AG09309 (cell line): Measurements from ENCODE around the gene PDE10A.

Experiments
- DNase-seq: peaks from one replicate; pipeline ENCODE4 v3.0.0-alpha.2; 2010; ENCODE audit warnings: low read depth
- H3K4me3 ChIP-seq: 2 replicates; pipeline ENCODE4 v1.5.1; 2011; ENCODE audit warnings: mild to moderate bottlenecking, low read depth, low read length, moderate library complexity; ENCODE audit not compliant: control insufficient read depth
- CTCF ChIP-seq: IDR thresholded peaks from 2 replicates; pipeline ENCODE4 v1.5.1; 2011; ENCODE audit warnings: mild to moderate bottlenecking, low read depth, low read length, inconsistent platforms; ENCODE audit not compliant: insufficient read depth, control insufficient read depth; ENCODE audit errors: missing control alignments

The PDE10A gene

DNA sequence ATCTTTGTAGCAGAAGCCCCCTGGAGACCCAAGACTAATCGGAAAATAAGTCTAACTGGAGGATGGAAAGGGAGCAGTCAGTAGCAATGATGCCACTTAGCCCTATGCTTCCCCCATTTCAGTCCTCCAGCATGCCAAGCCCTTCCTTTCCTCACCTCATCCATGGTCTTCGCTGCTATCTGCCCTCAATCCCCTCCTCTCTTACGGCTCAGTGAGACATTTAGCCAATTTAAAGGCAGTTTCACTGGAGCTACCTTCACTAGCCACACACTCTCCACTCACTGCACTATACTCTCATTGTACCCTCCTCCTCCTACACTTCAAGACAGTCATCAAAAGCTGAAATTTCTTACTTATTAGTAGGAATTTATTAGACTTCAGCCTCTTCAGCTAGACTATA, 111.2 kb downstream of the PDE10A start:
- no peak for DNase-seq
- TF ChIP-seq CTCF, result no peak
- no peak overlapping the region for H3K4me3 ChIP-seq

- H3K4me3 ChIP-seq, result no peak overlapping the region
- TF ChIP-seq CTCF, result no peak
- no peak for DNase-seq
Measured at GRCh38 chr6:165548450-165548849, 114.6 kb downstream of the PDE10A start.

- no peak for DNase-seq
- TF ChIP-seq CTCF, result no peak
- H3K4me3 ChIP-seq, result no peak overlapping the region
Measured at GRCh38 chr6:165545806-165546205, 117.2 kb downstream of the PDE10A start.

- DNase-seq, result no peak
- H3K4me3 ChIP-seq, result no peak overlapping the region
- no peak for TF ChIP-seq CTCF
Measured at GRCh38 chr6:165543781-165544180, 119.3 kb downstream of the PDE10A start.

DNA sequence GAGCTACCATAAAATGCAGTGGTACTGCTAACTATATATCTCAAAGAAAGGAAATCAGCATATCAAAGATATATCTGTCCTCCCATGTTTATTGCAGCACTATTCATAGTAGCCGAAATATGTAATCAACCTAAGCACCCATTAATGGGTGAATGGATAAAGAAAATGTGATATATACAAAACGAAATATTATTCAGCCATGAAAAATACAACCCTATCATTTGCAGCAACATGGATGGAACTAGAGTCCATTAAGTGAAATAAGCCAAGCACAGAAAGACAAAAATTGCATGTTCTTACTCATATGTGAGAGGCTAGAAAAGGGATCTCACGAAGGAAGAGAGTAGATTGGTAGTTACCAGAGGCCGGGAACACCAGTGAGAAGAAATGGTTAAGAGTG, 126.1 kb downstream of the PDE10A start:
- DNase-seq, result no peak
- H3K4me3 ChIP-seq, result no peak overlapping the region
- TF ChIP-seq CTCF, result no peak

GRCh38 chr6:165519316-165519715, 143.7 kb downstream of the PDE10A start:
- H3K4me3 ChIP-seq, result no peak overlapping the region
- TF ChIP-seq CTCF, result no peak
- no peak for DNase-seq

DNA sequence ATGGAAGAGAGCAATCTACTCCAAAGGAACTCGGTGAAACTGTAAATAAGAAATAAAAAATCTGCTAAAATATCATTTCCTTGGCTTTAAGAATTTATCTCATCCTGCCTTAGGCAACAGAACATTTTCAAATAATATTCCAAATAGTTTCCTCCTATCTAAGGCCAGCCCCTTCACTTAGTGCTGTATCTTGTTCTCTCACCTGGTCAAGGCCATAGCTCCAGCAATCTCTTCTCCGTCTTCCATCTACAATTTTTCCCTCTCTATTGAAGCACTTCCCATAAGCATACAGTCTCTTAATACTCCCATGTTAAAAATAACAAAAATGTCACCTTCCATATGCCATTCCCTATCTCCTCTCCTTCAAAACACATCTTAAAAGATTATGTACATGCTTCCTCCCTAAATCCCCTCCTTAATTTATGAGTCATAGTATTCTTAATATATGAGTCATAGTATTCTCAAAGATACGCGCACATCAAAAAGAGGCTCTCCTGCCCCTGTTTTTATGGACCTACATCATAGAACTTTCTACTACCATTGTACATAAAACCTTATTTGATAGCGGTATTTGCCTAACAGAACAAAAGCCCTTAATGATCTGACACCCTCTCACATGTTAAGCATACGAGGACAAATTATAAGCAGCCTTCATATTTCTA, 146.9 kb downstream of the PDE10A start:
- TF ChIP-seq CTCF, result no peak
- no peak for DNase-seq
- H3K4me3 ChIP-seq, result no peak overlapping the region
